ENCODE results near the gene PRR33.

Gene PRR33

GRCh38 chr11:1857064-1857463 is 34.6 kb downstream of the PRR33 start:
- DNase-seq (ENCODE audit: extremely low read depth, insufficient read length): no peak
- Histone ChIP-seq H3K36me3 (ENCODE audit: control insufficient read depth, insufficient read depth, low read length) (peaks cover 25% of the 10 kb centered on the region), H3K4me3 (replicated peaks; ENCODE audit: low read depth, low read length) (no peak overlapping the region), H3K27me3 (replicated peaks; ENCODE audit: control insufficient read depth, insufficient read depth, low read length) (no peaks in the 10 kb centered on the region)
- TF ChIP-seq, protein P1, sequence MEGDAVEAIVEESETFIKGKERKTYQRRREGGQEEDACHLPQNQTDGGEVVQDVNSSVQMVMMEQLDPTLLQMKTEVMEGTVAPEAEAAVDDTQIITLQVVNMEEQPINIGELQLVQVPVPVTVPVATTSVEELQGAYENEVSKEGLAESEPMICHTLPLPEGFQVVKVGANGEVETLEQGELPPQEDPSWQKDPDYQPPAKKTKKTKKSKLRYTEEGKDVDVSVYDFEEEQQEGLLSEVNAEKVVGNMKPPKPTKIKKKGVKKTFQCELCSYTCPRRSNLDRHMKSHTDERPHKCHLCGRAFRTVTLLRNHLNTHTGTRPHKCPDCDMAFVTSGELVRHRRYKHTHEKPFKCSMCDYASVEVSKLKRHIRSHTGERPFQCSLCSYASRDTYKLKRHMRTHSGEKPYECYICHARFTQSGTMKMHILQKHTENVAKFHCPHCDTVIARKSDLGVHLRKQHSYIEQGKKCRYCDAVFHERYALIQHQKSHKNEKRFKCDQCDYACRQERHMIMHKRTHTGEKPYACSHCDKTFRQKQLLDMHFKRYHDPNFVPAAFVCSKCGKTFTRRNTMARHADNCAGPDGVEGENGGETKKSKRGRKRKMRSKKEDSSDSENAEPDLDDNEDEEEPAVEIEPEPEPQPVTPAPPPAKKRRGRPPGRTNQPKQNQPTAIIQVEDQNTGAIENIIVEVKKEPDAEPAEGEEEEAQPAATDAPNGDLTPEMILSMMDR (IDR thresholded peaks at IDR 0.05; ENCODE audit: insufficient read depth, low read length, poor library complexity, severe bottlenecking): no peak

DNA sequence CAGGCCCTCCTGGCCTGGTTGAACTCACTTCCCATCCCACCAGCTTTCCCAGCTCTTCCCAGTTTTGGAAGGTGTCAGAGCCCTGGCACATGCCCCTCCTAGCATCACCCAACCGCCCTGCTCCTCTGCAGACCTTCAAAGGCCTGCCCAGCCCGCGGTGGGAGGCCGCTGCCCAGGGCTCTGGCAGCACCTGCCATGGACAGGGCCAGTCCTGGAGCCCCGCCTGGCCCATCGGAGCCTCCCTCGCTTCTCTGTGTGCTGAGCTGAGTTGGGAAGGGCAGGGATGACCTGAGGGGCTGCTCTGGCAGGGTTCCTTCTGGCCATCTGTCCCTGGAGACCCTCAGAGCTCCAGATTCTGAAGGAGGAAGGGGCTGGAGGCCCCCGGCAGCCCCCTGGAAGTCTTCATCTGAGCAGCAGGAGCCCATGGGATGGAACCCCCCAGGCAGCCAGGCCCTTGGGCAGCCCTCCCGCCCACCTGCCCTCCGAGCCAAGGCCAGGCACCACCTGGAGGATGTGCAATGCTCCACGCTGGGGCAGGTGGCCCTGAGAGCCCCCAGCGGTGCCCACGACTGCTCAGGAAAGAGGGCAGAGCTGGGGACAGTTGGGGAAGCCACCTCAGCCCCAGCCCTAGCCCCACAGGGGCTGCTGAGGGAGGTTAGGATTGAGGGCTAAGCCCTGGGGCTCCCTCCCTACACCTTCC is 35.2 kb downstream of the PRR33 start:
- 0 out of 2 replicates have a peak overlapping the region, but pooled peaks have one; percentile 95 for H3K4me3 ChIP-seq (replicated peaks; ENCODE audit: low read depth, low read length)
- TF ChIP-seq, protein P1 (IDR thresholded peaks at IDR 0.05; ENCODE audit: insufficient read depth, low read length, poor library complexity, severe bottlenecking): no peak
- DNase-seq (ENCODE audit: extremely low read depth, insufficient read length): no peak
- H3K36me3 ChIP-seq (ENCODE audit: control insufficient read depth, insufficient read depth, low read length): peaks cover 25% of the 10 kb centered on the region
- H3K27me3 ChIP-seq (replicated peaks; ENCODE audit: control insufficient read depth, insufficient read depth, low read length): no peaks in the 10 kb centered on the region

DNA sequence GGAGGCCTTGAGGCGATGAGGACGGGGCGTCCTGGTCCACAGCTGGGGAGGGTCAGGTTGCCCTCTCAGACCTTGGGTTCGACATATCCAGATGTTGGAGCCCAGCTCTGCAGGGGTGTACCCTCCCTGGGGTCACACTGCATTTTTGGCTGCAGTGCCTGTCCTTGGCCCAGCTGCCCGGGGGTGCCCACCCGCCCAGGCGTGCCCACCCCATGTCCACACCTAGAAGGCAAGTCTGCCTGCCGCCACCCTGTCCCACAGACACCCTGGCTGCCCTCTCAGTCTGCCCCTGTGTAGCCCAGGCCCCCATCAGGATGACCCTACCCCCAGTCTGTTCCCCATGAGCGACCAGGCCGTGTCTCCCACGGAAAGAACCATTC is 35.8 kb downstream of the PRR33 start:
- Histone ChIP-seq H3K4me3 (replicated peaks; ENCODE audit: low read depth, low read length) (peak overlapping the region; percentile 95), H3K36me3 (ENCODE audit: control insufficient read depth, insufficient read depth, low read length) (peaks cover 25% of the 10 kb centered on the region), H3K27me3 (replicated peaks; ENCODE audit: control insufficient read depth, insufficient read depth, low read length) (no peaks in the 10 kb centered on the region)
- DNase-seq (ENCODE audit: extremely low read depth, insufficient read length): no peak
- TF ChIP-seq, protein P1 (IDR thresholded peaks at IDR 0.05; ENCODE audit: insufficient read depth, low read length, poor library complexity, severe bottlenecking): no peak

DNA sequence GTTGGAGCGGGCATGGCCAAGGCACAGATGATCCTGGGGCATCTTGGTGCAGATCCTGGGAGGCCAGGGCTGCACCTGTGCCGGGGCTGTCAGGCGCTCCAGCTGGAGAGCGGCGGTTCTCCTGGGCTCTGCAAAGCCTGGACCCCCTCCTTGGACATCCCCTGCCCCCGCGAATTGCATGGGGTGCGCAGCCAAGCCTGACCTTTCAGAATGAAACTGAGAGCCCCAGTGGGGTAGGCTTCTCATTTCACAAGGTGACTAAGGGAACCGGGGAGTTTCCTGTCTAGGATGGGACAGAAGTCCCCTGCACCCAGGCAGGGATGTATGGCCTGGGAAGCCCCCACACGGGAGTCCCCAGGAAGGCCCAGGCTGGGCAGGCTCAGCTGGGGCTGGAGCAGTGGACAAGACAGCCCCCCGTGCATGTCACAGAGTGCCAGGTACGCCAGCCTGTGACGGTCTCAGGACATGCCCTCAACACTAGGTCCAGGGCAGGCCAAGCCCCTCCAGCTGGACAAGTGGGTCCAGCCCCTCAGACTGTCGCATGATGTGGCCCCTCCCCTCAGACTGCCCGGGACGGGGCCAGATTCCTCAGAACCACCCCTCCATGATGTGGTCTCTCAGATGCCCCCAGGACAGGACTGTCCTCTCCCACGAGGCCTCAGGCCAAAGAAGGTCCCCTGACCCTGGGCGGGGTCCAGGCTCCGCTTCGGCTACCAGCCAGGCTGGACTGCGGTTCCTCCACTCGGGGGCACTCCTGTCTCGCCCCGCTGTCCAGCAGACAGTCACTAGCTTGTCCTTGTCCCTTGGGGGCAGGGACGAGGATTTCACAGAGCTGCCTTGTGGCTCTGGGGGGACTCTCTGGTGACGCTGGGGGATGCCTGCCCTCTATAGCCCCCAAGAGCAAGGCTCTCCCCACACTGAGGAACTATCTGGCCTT is 36.5 kb downstream of the PRR33 start:
- no peaks in the 10 kb centered on the region for H3K27me3 ChIP-seq (replicated peaks; ENCODE audit: control insufficient read depth, insufficient read depth, low read length)
- TF ChIP-seq, protein P1 (IDR thresholded peaks at IDR 0.05; ENCODE audit: insufficient read depth, low read length, poor library complexity, severe bottlenecking): no peak
- peak overlapping the region; percentile 95 for H3K4me3 ChIP-seq (replicated peaks; ENCODE audit: low read depth, low read length)
- peaks cover 25% of the 10 kb centered on the region for H3K36me3 ChIP-seq (ENCODE audit: control insufficient read depth, insufficient read depth, low read length)
- DNase-seq (ENCODE audit: extremely low read depth, insufficient read length): peak; percentile 81

DNA sequence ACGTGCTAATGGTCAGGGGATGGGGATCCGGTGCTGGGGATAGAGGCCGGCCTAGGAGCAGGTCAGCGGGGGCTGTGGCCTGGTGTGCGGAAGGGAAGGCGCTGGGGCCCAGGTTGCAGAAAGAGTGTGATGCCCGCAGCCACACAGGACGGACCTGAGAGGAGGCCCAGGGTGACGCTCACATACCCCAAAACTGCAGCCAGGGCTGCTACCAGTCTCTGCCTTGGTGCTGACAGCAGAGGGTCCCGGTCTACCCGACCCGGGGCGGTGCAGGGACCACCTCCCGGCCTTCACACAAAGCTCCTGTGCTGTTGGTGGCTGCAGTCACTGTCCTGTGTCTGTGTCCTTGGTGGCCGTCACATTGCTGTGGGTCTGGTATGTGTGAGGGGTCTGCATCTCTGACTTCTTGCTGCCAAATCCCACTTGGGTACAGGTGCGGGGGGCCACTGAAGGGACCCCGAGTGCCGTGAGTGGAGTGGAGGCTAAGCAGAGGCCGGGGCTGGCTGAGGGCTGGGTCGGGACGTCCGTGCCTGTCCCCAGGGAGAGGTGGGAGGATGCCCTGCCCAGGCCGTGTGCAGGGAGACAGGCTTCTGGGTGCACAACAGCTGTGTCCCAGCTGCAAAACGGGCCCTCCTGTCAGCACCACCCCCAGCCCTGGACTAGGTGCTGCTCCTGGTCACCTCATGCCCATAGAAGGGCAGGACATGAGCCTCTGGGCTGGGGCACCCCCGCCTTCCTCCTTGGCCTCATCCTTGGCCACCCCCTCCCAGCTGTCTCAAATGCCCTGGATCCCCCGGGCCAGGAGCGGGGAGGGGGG is 37.4 kb downstream of the PRR33 start:
- no peak for DNase-seq (ENCODE audit: extremely low read depth, insufficient read length)
- peak overlapping the region; percentile 95 for H3K4me3 ChIP-seq (replicated peaks; ENCODE audit: low read depth, low read length)
- peaks cover 22% of the 10 kb centered on the region for H3K36me3 ChIP-seq (ENCODE audit: control insufficient read depth, insufficient read depth, low read length)
- TF ChIP-seq, protein P1 (IDR thresholded peaks at IDR 0.05; ENCODE audit: insufficient read depth, low read length, poor library complexity, severe bottlenecking): no peak
- H3K27me3 ChIP-seq (replicated peaks; ENCODE audit: control insufficient read depth, insufficient read depth, low read length): no peaks in the 10 kb centered on the region

Data from GM06990 (cell line).